PC-9 (cell line): ENCODE data around the gene KRT33B. TPM values are rescaled to one million over a fixed set of nuclear protein-coding genes. Genes with fewer than 3 reads are reported as not detected.
"Not testable (repeated sequence)": the region's sequence is repeated elsewhere in the genome, so short reads cannot be mapped to it uniquely, and the experiment has no call there.

Source experiments
- BruUV-seq: library from RNA; stranded (reverse); fragments of 400-500 nt; replicated peaks from 2 replicates; lab custom pipeline; 2021; lab: Mats Ljungman, UMichigan
- CTCF ChIA-PET: fragments of 300-600 bp; sonication (Branson Sonifier 250); formaldehyde crosslinking; loops from one replicate; lab custom pipeline; 2022; ENCODE audit warnings: antibody characterized with exemption; lab: Charles Lee
- POLR2A ChIA-PET: fragments of 300-600 bp; sonication (Branson Sonifier 250); formaldehyde crosslinking; loops from one replicate; lab custom pipeline; 2022; ENCODE audit warnings: antibody characterized with exemption; ENCODE audit not compliant: unreplicated experiment; lab: Charles Lee
- DNase-seq, 2 experiments: peaks; one replicate each; pipeline versions ENCODE4 v3.0.0 to v3.0.0-alpha.2; 2015 to 2022; ENCODE audit warnings: mixed read lengths in 1 of 2
- H2AFZ ChIP-seq: fragments of 200-600 bp; sonication (generic); 2 replicates; pipeline ENCODE4 v1.8.1; 2017; ENCODE audit warnings: antibody characterized with exemption
- H3F3A ChIP-seq: fragments of 200-600 bp; sonication (generic); 2 replicates; pipeline ENCODE4 v1.8.1; 2017; ENCODE audit warnings: antibody characterized with exemption, mild to moderate bottlenecking, low read depth; ENCODE audit not compliant: insufficient read depth
- H3K27ac ChIP-seq: fragments of 200-600 bp; sonication (generic); 2 replicates; pipeline ENCODE4 v1.6.1; 2016; ENCODE audit warnings: mixed run types
- H3K27me3 ChIP-seq: fragments of 200-600 bp; sonication (generic); 2 replicates; pipeline ENCODE4 v1.6.1; 2016; ENCODE audit warnings: low read depth, mixed run types; ENCODE audit not compliant: insufficient read depth
- H3K36me3 ChIP-seq: fragments of 200-600 bp; sonication (generic); 2 replicates; pipeline ENCODE4 v1.6.1; 2016; ENCODE audit warnings: low read depth, mixed run types
- H3K4me1 ChIP-seq: fragments of 200-600 bp; sonication (generic); replicated peaks from 2 replicates; pipeline ENCODE4 v1.6.1; 2016; ENCODE audit warnings: mixed run types; ENCODE audit not compliant: insufficient read depth
- H3K4me2 ChIP-seq: fragments of 200-600 bp; sonication (generic); 2 replicates; pipeline ENCODE4 v1.6.1; 2017; ENCODE audit warnings: mixed run types
- H3K4me3 ChIP-seq: fragments of 200-600 bp; sonication (generic); 2 replicates; pipeline ENCODE4 v1.6.1; 2016; ENCODE audit warnings: mixed run types
- H3K79me2 ChIP-seq: fragments of 200-600 bp; sonication (generic); 2 replicates; pipeline ENCODE4 v1.6.1; 2017; ENCODE audit warnings: low read depth, mixed run types
- H3K9me2 ChIP-seq: fragments of 200-600 bp; sonication (generic); 2 replicates; pipeline ENCODE4 v1.8.1; 2017; ENCODE audit warnings: mild to moderate bottlenecking; ENCODE audit not compliant: insufficient read depth
- H3K9me3 ChIP-seq: fragments of 200-600 bp; sonication (generic); 2 replicates; pipeline ENCODE4 v1.8.1; 2016; ENCODE audit warnings: low read depth; ENCODE audit not compliant: insufficient read depth
- H4K20me1 ChIP-seq: fragments of 200-600 bp; sonication (generic); 2 replicates; pipeline ENCODE4 v1.8.1; 2017; ENCODE audit not compliant: insufficient read depth
- CTCF ChIP-seq: fragments of 200-600 bp; sonication (generic); conservative IDR thresholded peaks from 2 replicates; pipeline ENCODE4 v1.6.1; 2017; ENCODE audit warnings: mixed run types, antibody characterized with exemption, mild to moderate bottlenecking, moderate library complexity
- EZH2 ChIP-seq: fragments of 200-600 bp; sonication (generic); IDR thresholded peaks from 2 replicates; pipeline ENCODE4 v1.8.0; 2017; ENCODE audit warnings: antibody characterized with exemption, low read depth
- intact Hi-C: fragments of 100-400 bp; cut with micrococcal nuclease; formaldehyde crosslinking; loops from one replicate; pipeline ENCODE4 v1.10.0; 2022; ENCODE audit not compliant: unreplicated experiment
- total RNA-seq: library from RNA; stranded (reverse); gene quantifications from 2 replicates; pipeline ENCODE4 v1.2.3, GENCODE V29; 2021

KRT33B gene
- total RNA-seq, 1 experiment from 2014 or later, result not detected

DNA sequence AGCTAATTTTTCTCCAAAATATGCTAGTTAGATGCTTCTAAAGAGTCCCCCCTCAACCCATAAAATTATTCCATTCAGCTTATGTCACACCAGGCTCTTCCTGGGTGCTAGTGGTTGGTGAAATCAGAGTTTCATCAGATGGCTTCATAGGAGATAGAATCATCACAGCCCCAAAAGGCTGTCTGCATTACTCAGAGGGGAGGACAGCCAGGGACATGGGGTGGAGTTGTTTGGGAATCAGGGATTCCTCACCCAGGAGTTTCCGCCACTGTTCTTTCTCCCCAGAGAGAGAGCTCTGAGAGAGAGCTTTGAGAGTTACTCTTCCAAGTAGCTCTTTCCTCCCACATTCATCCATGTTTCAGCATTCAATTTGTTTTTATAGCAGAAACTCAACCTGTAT, 12.8 kb upstream of the KRT33B start:
- POLR2A ChIA-PET, result interaction anchor here (0.7 kb wide), 1 partner anchor 22 kb away, joined by 4 read pairs; no protein-coding TSS in a partner anchor
- Histone ChIP-seq H3K4me2 (no peak overlapping the region), H3F3A (no peaks in the 10 kb centered on the region; the same call in 1 of the 2 replicates), H3K36me3 (no peaks in the 10 kb centered on the region), H3K4me3 (no peak overlapping the region), H3K9me2 (no peaks in the 10 kb centered on the region), H2AFZ (no peak overlapping the region), H3K4me1 (peaks cover 25% of the 10 kb centered on the region), H3K9me3 (peaks cover 11% of the 10 kb centered on the region), H3K27me3 (no peaks in the 10 kb centered on the region), H4K20me1 (no peaks in the 10 kb centered on the region), H3K79me2 (no peaks in the 10 kb centered on the region), H3K27ac (no peak overlapping the region)
- CTCF ChIA-PET, result no interaction called here
- BruUV-seq, result no TSS peak
- TF ChIP-seq CTCF (no peak), EZH2 (no peak)
- intact Hi-C loops, result no loop called here
- DNase-seq, result no peak

- H3K79me2 ChIP-seq, CTCF ChIA-PET, H3K9me3 ChIP-seq, H3K4me2 ChIP-seq, H3K4me3 ChIP-seq, H3F3A ChIP-seq, BruUV-seq, H3K9me2 ChIP-seq, intact Hi-C loops, DNase-seq, H4K20me1 ChIP-seq, H3K27me3 ChIP-seq, H3K36me3 ChIP-seq, H2AFZ ChIP-seq: not testable (repeated sequence)
- H3K4me1 ChIP-seq, result peaks cover 26% of the 10 kb centered on the region
- peak within 1 kb of the TSS; percentile 75; the same call in 1 of the 2 replicates for H3K27ac ChIP-seq
- POLR2A ChIA-PET, result interaction anchor here (0.7 kb wide), 1 partner anchor 22 kb away, joined by 4 read pairs; no protein-coding TSS in a partner anchor
These were observed 12.3 kb upstream of the KRT33B start, which contains the start of gene KRT34 for GRCh38 chr17:41381943-41382342. TSS of gene KRT34 (minus strand) at chr17:41382306. CDS start at chr17:41382246, 60 bp downstream.

DNA sequence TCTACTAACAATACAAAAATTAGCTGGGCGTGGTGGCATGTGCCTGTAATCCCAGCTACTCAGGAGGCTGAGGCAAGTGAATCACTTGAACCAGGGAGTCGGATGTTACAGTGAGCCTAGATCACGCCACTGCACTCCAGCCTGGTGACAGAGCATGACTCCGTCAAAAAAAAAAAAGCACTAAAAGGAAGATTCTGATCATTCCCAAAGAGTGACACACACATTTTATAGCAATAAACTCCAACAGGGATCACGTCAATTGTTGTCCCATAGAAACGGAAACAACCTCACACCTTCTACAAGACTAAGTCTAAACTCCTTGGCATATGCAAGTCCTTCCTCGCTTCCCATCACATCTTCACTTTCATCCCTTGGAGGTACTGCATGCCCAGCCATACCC, 10.5 kb upstream of the KRT33B start:
- DNase-seq, result peak; percentile 55 to 88
- POLR2A ChIA-PET, result interaction anchor here (0.6 to 1.0 kb wide), 3 partner anchors 146 to 479 kb away, joined by 5 to 16 read pairs (median 6); no protein-coding TSS in a partner anchor
- BruUV-seq, H3F3A ChIP-seq, H3K9me3 ChIP-seq, H4K20me1 ChIP-seq, H3K9me2 ChIP-seq, H3K4me3 ChIP-seq, H3K79me2 ChIP-seq, H2AFZ ChIP-seq, H3K36me3 ChIP-seq, H3K27me3 ChIP-seq, intact Hi-C loops, CTCF ChIA-PET: not testable (repeated sequence)
- Histone ChIP-seq H3K4me2 (peak overlapping the region; percentile 30; the same call in 1 of the 2 replicates), H3K27ac (peak overlapping the region; percentile 90), H3K4me1 (peaks cover 26% of the 10 kb centered on the region)

DNA sequence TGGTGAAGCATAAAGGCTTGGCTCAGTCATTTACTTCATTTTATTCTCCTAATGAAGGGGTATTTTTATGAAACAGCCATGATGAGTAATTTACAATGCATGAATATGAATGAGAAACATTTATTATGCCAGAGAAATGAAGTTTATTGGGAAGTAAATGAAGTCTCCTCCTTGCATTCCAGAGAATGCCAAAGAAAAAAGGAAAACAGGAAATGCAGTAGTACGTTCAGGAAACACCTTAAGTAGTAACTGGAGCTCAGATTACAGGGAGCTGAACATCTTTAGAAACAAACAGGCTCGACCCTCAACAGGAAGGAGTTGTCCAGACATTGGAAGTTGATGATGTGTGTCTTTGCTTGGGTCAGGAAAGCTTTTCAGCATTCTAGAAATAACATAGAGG, 7.9 kb upstream of the KRT33B start:
- POLR2A ChIA-PET, result interaction anchor here (0.6 to 0.7 kb wide), 2 partner anchors 26 to 33 kb away, joined by 3 read pairs; no protein-coding TSS in a partner anchor
- no peak for DNase-seq
- intact Hi-C loops, result no loop called here
- H3F3A ChIP-seq, result no peaks in the 10 kb centered on the region; the same call in 1 of the 2 replicates
- H3K9me2 ChIP-seq, result no peaks in the 10 kb centered on the region
- TF ChIP-seq CTCF, result no peak
- TF ChIP-seq EZH2, result no peak
- CTCF ChIA-PET, result no interaction called here
- no peak overlapping the region for H2AFZ ChIP-seq
- H3K4me2 ChIP-seq, result no peak overlapping the region; the same call in 1 of the 2 replicates
- H3K79me2 ChIP-seq, result no peaks in the 10 kb centered on the region
- H3K36me3 ChIP-seq, result no peaks in the 10 kb centered on the region
- no peaks in the 10 kb centered on the region for H3K27me3 ChIP-seq
- no TSS peak for BruUV-seq
- H3K4me1 ChIP-seq, result peaks cover 26% of the 10 kb centered on the region
- peak overlapping the region; percentile 22; the same call in 1 of the 2 replicates for H3K27ac ChIP-seq
- H3K4me3 ChIP-seq, result no peak overlapping the region
- no peaks in the 10 kb centered on the region for H4K20me1 ChIP-seq
- 0 out of 2 replicates have a peak, but pooled peaks cover 2% of the 10 kb centered on the region for H3K9me3 ChIP-seq
